ENCODE results near the gene TFCP2L1. TPM values are rescaled to one million over a fixed set of nuclear protein-coding genes. Genes with fewer than 3 reads are reported as not detected.
"Not testable (repeated sequence)": the region's sequence is repeated elsewhere in the genome, so short reads cannot be mapped to it uniquely, and the experiment has no call there.

The TFCP2L1 gene
- total RNA-seq, 1 experiment from 2014 or later, result 1.8 TPM

- not testable (repeated sequence) for H3K14ac ChIP-seq (ENCODE audit: insufficient read depth, low read length); H3K4me2 ChIP-seq (ENCODE audit: insufficient read depth, insufficient read length, low read length); H2AFZ ChIP-seq (ENCODE audit: low read length); H3K79me1 ChIP-seq (ENCODE audit: insufficient read depth, low read depth, low read length, poor library complexity, severe bottlenecking); H2BK12ac ChIP-seq (ENCODE audit: insufficient read length, low read depth, low read length); H2AK5ac ChIP-seq (ENCODE audit: insufficient read length, low read length); H3T11ph ChIP-seq (ENCODE audit: low read length); H4K5ac ChIP-seq (ENCODE audit: insufficient read length, low read depth, low read length); H2BK5ac ChIP-seq (ENCODE audit: insufficient read length, low read length); H4K91ac ChIP-seq (ENCODE audit: insufficient read length, low read depth, low read length); H3K79me2 ChIP-seq (ENCODE audit: insufficient read depth, low read length); H3K56ac ChIP-seq (ENCODE audit: insufficient read length, low read depth, low read length); H3K9me3 Mint-ChIP-seq; H3K9me3 ChIP-seq (ENCODE audit: control insufficient read depth, low read depth, low read length); H3K36me3 Mint-ChIP-seq (ENCODE audit: insufficient read depth in 1 of 3, low read depth in 3 of 3); H4K20me1 ChIP-seq (ENCODE audit: control insufficient read depth, insufficient read depth, insufficient read length); H3K23me2 ChIP-seq (ENCODE audit: insufficient read length, low read depth, low read length, poor library complexity, severe bottlenecking); H3K27me3 ChIP-seq (ENCODE audit: insufficient read depth, low read length); H2BK15ac ChIP-seq (ENCODE audit: low read depth, low read length); H3K4me1 Mint-ChIP-seq; H2BK20ac ChIP-seq (ENCODE audit: low read depth, low read length, poor library complexity, severe bottlenecking); H2BK120ac ChIP-seq (ENCODE audit: low read depth, low read length, poor library complexity, severe bottlenecking); H3K9ac ChIP-seq (ENCODE audit: extremely low read depth, insufficient read length, low read length); H3K27me3 Mint-ChIP-seq (ENCODE audit: low read depth); DNase-seq; H3K27ac ChIP-seq (ENCODE audit: insufficient read length, low read depth, low read length); H3K4me3 Mint-ChIP-seq; H3K23ac ChIP-seq (ENCODE audit: insufficient read length, low read depth, low read length); H3K4me1 ChIP-seq (ENCODE audit: insufficient read depth, low read length); H3K18ac ChIP-seq (ENCODE audit: insufficient read length, low read depth, low read length); H4K8ac ChIP-seq (replicated peaks; ENCODE audit: insufficient read length, low read depth, low read length); H3K27ac Mint-ChIP-seq; H3K4ac ChIP-seq (ENCODE audit: low read depth, low read length)
- WGBS (ENCODE audit: extremely low coverage, insufficient read length, low lambda C conversion rate), result no CpG with 5 or more reads among the region's 26 CpGs
These were observed 59.3 kb downstream of the TFCP2L1 start for GRCh38 chr2:121225681-121226080.

All from H9 (cell line).